T-helper 1 cell treated with Interleukin-12 subunit alpha and Interleukin-12 subunit beta and Interleukin-4 antibody, amounts not matched to agents 30 μg/mL and 1 μg/mL, for 36 hours (primary cell): Measurements from ENCODE around the gene MRPS22.

Experiments used
- H3K27ac Mint-ChIP-seq: one replicate; pipeline ENCODE4 v1.8.0; 2021; ENCODE audit warnings: mild to moderate bottlenecking, mixed read lengths
- H3K27me3 Mint-ChIP-seq: one replicate; pipeline ENCODE4 v1.8.0; 2021; ENCODE audit warnings: low read depth, mixed read lengths
- H3K36me3 Mint-ChIP-seq: one replicate; pipeline ENCODE4 v1.8.0; 2021; ENCODE audit warnings: low read depth, mixed read lengths
- H3K4me1 Mint-ChIP-seq: one replicate; pipeline ENCODE4 v1.8.0; 2021; ENCODE audit warnings: low read depth, mixed read lengths
- H3K4me3 Mint-ChIP-seq: one replicate; pipeline ENCODE4 v1.8.0; 2021; ENCODE audit warnings: mild to moderate bottlenecking, moderate library complexity, mixed read lengths
- H3K9me3 Mint-ChIP-seq: one replicate; pipeline ENCODE4 v1.8.0; 2021; ENCODE audit warnings: mixed read lengths

The MRPS22 gene

GRCh38 chr3:139307072-139307491, 36.7 kb upstream of the MRPS22 start:
- H3K36me3 Mint-ChIP-seq = no peaks in the 10 kb centered on the region
- H3K4me1 Mint-ChIP-seq = peaks cover 12% of the 10 kb centered on the region
- H3K9me3 Mint-ChIP-seq = no peaks in the 10 kb centered on the region
- no peak overlapping the region for H3K27ac Mint-ChIP-seq
- H3K4me3 Mint-ChIP-seq = no peak overlapping the region
- no peaks in the 10 kb centered on the region for H3K27me3 Mint-ChIP-seq

DNA sequence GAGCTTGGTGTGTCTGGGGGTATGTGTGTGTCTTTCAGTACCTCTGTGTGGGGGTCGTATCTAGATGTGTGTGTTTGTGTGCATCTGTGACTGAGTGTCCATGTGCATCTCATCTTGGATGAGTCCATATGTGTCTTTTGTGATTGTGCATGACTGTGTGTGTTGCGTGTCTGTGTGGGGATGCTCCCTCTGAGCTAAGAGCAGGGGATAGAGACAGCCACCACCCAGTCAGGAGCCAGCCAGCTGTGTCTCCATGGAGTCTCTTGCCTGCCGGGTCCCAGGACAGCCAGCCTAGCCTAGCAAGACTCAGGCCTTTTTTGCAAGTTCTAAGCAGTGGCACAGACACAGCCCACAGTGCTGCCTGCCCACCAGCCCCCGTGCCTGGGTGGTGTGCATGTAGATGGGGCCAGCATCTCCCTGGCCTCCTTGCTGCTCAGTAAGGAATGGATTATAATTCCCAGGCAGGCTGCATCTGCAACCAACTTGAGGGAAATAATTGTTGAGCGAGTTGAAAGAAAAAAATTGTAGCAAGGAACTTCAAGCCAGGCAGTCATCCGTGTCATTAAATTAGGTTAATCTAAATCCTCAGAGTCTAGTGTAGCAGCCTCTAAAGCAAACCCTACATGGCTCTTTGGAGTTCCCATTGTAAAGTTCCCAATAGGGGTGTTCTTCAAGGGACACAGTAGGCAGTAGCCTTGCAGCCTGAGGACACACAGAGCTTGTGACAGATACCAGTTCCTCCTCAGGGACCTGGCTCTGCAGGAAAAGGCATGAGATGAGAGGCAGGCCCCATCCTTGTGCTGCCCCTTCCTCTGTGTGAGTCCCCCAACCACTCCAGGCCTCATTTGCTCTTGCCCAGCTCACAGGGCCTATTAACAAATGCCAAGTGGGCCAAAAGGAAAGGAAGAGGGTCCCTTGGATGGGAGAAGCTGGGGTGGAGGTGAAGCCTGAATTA, 35.9 kb upstream of the MRPS22 start:
- Mint-ChIP-seq H3K4me1 (peaks cover 4% of the 10 kb centered on the region), H3K4me3 (no peak overlapping the region), H3K9me3 (no peaks in the 10 kb centered on the region), H3K36me3 (no peaks in the 10 kb centered on the region), H3K27me3 (no peaks in the 10 kb centered on the region), H3K27ac (no peak overlapping the region)

- H3K27ac Mint-ChIP-seq = no peak overlapping the region
- peaks cover 3% of the 10 kb centered on the region for H3K4me1 Mint-ChIP-seq
- H3K4me3 Mint-ChIP-seq = no peak overlapping the region
- no peaks in the 10 kb centered on the region for H3K9me3 Mint-ChIP-seq
- H3K36me3 Mint-ChIP-seq = no peaks in the 10 kb centered on the region
- no peaks in the 10 kb centered on the region for H3K27me3 Mint-ChIP-seq
These were observed 35.3 kb upstream of the MRPS22 start for GRCh38 chr3:139308560-139308959.

- peaks cover 3% of the 10 kb centered on the region for H3K4me1 Mint-ChIP-seq
- no peak overlapping the region for H3K4me3 Mint-ChIP-seq
- H3K27ac Mint-ChIP-seq = no peak overlapping the region
- H3K9me3 Mint-ChIP-seq = no peaks in the 10 kb centered on the region
- no peaks in the 10 kb centered on the region for H3K27me3 Mint-ChIP-seq
- H3K36me3 Mint-ChIP-seq = no peaks in the 10 kb centered on the region
These were observed 34.7 kb upstream of the MRPS22 start for GRCh38 chr3:139309061-139309591.

DNA sequence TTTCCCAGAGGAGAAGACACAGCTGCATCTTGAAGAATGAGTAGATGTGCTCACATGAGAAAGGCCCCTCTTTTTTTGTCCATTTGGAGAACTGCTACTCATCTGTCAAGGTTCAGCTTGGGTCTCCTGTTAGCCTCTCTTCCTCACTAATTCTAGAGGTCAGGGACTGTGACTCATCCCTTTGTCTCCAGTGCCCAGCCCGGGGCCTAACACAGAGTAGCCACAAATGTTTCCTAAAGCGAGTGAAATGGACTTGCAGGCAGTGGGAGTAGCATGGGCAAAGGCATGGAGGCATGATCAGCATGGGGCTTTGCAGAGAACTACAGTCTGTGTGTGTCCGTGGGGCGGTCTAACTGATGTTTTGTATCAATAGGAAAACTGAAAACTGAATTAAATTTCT, 33.9 kb upstream of the MRPS22 start:
- H3K27ac Mint-ChIP-seq = no peak overlapping the region
- H3K36me3 Mint-ChIP-seq = no peaks in the 10 kb centered on the region
- no peaks in the 10 kb centered on the region for H3K27me3 Mint-ChIP-seq
- H3K4me1 Mint-ChIP-seq = no peaks in the 10 kb centered on the region
- H3K4me3 Mint-ChIP-seq = no peak overlapping the region
- H3K9me3 Mint-ChIP-seq = no peaks in the 10 kb centered on the region

DNA sequence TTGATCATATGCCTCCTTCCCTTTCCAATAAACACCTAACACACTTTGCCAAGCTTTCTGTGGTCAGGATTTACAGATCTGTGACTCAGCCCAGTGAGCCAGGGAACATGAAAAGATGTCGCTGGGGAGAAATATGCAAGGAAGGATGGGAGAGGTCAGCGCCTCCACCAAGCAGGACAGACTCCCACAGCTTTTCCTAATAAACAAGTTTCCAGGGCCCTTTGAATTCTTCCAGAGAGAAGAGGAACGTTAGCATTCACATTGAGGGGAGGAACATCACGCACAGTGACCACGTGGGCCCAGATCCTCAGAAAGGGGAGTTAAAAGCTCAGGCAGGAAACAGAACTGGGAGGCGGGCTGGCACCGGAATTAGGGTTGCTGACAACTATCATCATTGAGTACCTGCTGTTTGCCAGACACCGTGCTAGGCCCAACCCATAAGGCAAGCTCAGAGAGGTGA, 33.3 kb upstream of the MRPS22 start:
- Mint-ChIP-seq H3K27ac (no peak overlapping the region), H3K9me3 (no peaks in the 10 kb centered on the region), H3K27me3 (no peaks in the 10 kb centered on the region), H3K36me3 (no peaks in the 10 kb centered on the region), H3K4me3 (no peak overlapping the region), H3K4me1 (no peaks in the 10 kb centered on the region)

- Mint-ChIP-seq H3K27me3 (peaks cover 5% of the 10 kb centered on the region), H3K9me3 (no peaks in the 10 kb centered on the region), H3K36me3 (no peaks in the 10 kb centered on the region), H3K27ac (no peak overlapping the region), H3K4me3 (no peak overlapping the region), H3K4me1 (no peaks in the 10 kb centered on the region)
These were observed 32.3 kb upstream of the MRPS22 start for GRCh38 chr3:139311557-139311956.

- Mint-ChIP-seq H3K27ac (no peak overlapping the region), H3K36me3 (no peaks in the 10 kb centered on the region), H3K4me1 (no peaks in the 10 kb centered on the region), H3K27me3 (peaks cover 5% of the 10 kb centered on the region), H3K4me3 (no peak overlapping the region), H3K9me3 (no peaks in the 10 kb centered on the region)
These were observed 31.4 kb upstream of the MRPS22 start for GRCh38 chr3:139312416-139312815.

GRCh38 chr3:139312959-139313358, 30.9 kb upstream of the MRPS22 start:
- peaks cover 5% of the 10 kb centered on the region for H3K27me3 Mint-ChIP-seq
- H3K27ac Mint-ChIP-seq = no peak overlapping the region
- no peaks in the 10 kb centered on the region for H3K9me3 Mint-ChIP-seq
- no peak overlapping the region for H3K4me3 Mint-ChIP-seq
- no peaks in the 10 kb centered on the region for H3K36me3 Mint-ChIP-seq
- H3K4me1 Mint-ChIP-seq = no peaks in the 10 kb centered on the region

DNA sequence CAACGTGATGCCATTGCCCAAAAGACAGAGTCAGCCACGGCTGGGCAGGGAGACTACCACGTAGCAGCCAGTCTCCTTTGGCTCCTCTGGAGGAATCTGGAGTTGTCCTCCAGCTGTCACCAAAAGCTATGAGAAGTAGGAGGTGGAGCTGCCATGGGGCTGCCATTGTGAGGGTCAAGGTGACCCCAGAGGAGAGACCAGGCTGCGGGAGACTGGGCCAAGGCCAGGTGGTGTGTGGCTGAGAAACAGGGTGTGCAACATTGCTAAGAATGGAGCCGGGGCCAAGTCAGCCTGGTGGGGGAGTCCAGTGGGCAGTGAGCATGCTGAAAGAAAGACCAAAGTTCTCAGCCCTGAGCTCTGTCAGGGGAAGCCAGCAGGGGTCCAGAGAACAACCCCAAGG, 29.9 kb upstream of the MRPS22 start:
- Mint-ChIP-seq H3K36me3 (no peaks in the 10 kb centered on the region), H3K27ac (no peak overlapping the region), H3K4me1 (no peaks in the 10 kb centered on the region), H3K9me3 (no peaks in the 10 kb centered on the region), H3K4me3 (no peak overlapping the region), H3K27me3 (peaks cover 5% of the 10 kb centered on the region)

DNA sequence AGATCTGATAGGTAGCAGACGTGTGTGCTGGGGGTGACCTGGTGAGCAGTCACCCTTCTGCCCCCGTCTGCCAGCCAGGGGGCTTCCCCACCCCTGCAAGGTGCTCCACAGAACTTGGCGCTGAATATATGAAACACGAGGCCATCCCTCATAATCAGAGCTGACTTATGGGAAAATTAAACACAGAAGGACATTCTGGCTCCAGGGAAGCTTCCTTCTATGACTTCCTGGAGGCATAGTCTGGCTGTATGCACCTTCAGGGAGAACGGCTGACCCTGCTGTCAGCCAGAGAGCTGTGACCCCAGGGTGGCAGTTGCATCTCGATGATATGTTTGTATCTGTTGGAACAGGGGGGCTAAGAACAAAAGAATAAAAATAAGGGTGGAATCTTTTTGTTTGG, 26.6 kb upstream of the MRPS22 start:
- Mint-ChIP-seq H3K4me3 (no peak overlapping the region), H3K27me3 (peaks cover 5% of the 10 kb centered on the region), H3K36me3 (no peaks in the 10 kb centered on the region), H3K4me1 (no peaks in the 10 kb centered on the region), H3K27ac (no peak overlapping the region), H3K9me3 (no peaks in the 10 kb centered on the region)

DNA sequence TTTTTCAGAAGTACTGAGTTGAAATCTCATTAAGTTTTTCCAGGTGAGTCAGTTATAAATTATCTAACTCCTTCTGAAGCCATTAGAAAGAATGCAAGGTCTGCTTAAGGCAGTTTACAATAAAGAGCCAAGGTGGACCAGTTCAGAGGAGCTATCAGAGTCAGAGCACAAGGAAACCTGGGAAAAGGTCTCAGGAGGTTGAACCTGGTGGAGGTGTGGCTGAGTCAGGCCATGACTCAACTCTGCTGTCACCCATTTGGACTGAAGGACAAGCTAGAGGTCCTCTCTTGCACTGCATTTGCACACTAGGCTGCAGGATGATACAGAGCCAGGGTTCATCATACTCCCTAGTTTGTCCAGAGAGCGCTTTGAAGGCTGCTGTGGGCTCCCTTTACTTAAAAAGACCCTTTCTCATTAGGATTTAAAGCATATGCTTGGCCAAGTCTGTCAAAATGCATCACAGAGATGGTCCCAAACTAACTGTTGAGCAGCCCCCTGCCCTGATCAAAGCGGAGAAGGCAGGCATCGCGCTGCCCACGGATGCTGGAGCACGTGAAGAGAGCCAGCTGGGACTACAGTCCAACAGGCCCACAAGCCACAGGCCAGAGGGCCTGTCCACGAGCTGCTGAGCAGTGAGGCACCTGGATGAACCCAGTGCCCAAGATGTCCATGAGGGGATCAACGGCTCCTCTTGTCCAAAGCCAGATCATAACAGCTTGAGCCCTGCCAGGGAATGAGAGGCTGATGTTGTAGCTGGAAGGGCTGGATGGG, 26.0 kb upstream of the MRPS22 start:
- peaks cover 5% of the 10 kb centered on the region for H3K27me3 Mint-ChIP-seq
- H3K27ac Mint-ChIP-seq = no peak overlapping the region
- no peaks in the 10 kb centered on the region for H3K9me3 Mint-ChIP-seq

DNA sequence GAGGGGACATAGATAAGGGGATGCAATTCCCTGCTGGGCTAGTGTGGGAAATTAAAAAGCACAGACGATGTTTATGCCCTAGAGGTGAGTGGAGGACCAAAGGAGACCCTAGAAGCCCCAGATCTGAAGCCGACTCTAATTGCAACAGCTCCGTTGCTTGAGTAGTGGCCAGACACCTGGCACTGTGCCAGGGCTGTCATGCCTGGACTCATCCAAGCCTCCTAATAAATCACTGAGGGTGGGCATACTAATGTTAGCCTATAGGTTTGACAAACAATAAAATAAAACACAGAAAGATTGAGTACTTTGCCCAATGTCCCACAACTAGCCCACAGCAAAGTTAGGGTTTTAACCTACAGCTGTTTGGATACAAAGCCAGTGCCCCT, 25.4 kb upstream of the MRPS22 start:
- Mint-ChIP-seq H3K36me3 (no peaks in the 10 kb centered on the region), H3K4me3 (no peak overlapping the region), H3K4me1 (no peaks in the 10 kb centered on the region), H3K27ac (no peak overlapping the region), H3K9me3 (no peaks in the 10 kb centered on the region), H3K27me3 (peaks cover 5% of the 10 kb centered on the region)

More for the DNA sequence above, 26.0 kb upstream of the MRPS22 start:
- Mint-ChIP-seq H3K4me3 (no peak overlapping the region), H3K36me3 (no peaks in the 10 kb centered on the region), H3K4me1 (no peaks in the 10 kb centered on the region)

- H3K9me3 Mint-ChIP-seq = no peaks in the 10 kb centered on the region
- peaks cover 5% of the 10 kb centered on the region for H3K27me3 Mint-ChIP-seq
- H3K4me1 Mint-ChIP-seq = no peaks in the 10 kb centered on the region
- H3K36me3 Mint-ChIP-seq = no peaks in the 10 kb centered on the region
- H3K4me3 Mint-ChIP-seq = no peak overlapping the region
- H3K27ac Mint-ChIP-seq = no peak overlapping the region
These were observed 25.0 kb upstream of the MRPS22 start for GRCh38 chr3:139318826-139319225.
